ENCODE data around the gene WDR4.

- TF ChIP-seq, protein P1, sequence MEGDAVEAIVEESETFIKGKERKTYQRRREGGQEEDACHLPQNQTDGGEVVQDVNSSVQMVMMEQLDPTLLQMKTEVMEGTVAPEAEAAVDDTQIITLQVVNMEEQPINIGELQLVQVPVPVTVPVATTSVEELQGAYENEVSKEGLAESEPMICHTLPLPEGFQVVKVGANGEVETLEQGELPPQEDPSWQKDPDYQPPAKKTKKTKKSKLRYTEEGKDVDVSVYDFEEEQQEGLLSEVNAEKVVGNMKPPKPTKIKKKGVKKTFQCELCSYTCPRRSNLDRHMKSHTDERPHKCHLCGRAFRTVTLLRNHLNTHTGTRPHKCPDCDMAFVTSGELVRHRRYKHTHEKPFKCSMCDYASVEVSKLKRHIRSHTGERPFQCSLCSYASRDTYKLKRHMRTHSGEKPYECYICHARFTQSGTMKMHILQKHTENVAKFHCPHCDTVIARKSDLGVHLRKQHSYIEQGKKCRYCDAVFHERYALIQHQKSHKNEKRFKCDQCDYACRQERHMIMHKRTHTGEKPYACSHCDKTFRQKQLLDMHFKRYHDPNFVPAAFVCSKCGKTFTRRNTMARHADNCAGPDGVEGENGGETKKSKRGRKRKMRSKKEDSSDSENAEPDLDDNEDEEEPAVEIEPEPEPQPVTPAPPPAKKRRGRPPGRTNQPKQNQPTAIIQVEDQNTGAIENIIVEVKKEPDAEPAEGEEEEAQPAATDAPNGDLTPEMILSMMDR (IDR thresholded peaks at IDR 0.05) = no peak
- no peak for TF ChIP-seq POLR2A (IDR thresholded peaks at IDR 0.05)
Observed at GRCh38 chr21:42922918-42923317, 43.6 kb upstream of the WDR4 start.
